PFSK-1 (cell line): ENCODE data around the gene TOP2B.

ENCODE experiments used
- FOXP2 ChIP-seq: optimal IDR thresholded peaks from 2 replicates; pipeline ENCODE3; 2011; ENCODE audit warnings: borderline replicate concordance, control low read depth, inconsistent platforms; ENCODE audit not compliant: insufficient read depth; ENCODE audit errors: extremely low read length, extremely low read depth
- POLR2AphosphoS5 ChIP-seq: IDR thresholded peaks from 2 replicates; pipeline ENCODE4 v1.6.1; 2012; ENCODE audit warnings: low read depth, mild to moderate bottlenecking, control low read depth, low read length, moderate library complexity
- SIN3A ChIP-seq: IDR thresholded peaks from 2 replicates; pipeline ENCODE4 v1.6.1; 2012; ENCODE audit warnings: mild to moderate bottlenecking, low read length, moderate library complexity, borderline replicate concordance; ENCODE audit not compliant: insufficient read depth
- TAF1 ChIP-seq: IDR thresholded peaks from 2 replicates; pipeline ENCODE4 v1.6.1; 2012; ENCODE audit warnings: low read length, control low read depth, borderline replicate concordance; ENCODE audit not compliant: insufficient read depth
- TF ChIP-seq, protein P1 (sequence below), 2 experiments: IDR thresholded peaks; 2 replicates each; pipeline versions ENCODE4 v1.6.1 to v1.8.0; 2011 to 2012; ENCODE audit warnings: low read depth in 2 of 2, low read length in 2 of 2, control low read depth in 1 of 2, inconsistent platforms in 1 of 2, mild to moderate bottlenecking in 1 of 2, moderate library complexity in 1 of 2; ENCODE audit not compliant: insufficient read depth in 1 of 2

Gene TOP2B

DNA sequence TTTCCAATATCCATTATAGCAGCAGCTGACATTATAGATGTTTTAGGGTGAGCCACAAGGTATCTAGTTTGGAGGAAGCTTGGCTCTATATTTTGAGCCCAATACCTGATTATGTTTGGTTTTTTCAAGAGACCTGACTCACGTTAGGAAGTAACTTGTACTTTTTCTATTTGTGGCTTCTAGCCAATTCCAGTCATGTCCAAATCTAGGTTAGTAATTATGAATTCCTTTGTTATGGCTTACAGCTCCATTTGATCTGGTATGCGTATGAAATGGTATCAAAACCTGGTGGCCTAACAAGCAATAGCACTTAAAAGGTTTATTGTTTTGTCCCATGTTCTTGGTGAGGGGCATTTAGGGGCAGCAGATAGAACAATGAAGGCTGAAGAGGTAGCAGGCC is 115.9 kb downstream of the TOP2B start:
- TF ChIP-seq SIN3A: no peak
- no peak for TF ChIP-seq FOXP2
- TF ChIP-seq POLR2AphosphoS5: no peak
- no peak for TF ChIP-seq TAF1
- TF ChIP-seq, protein P1, sequence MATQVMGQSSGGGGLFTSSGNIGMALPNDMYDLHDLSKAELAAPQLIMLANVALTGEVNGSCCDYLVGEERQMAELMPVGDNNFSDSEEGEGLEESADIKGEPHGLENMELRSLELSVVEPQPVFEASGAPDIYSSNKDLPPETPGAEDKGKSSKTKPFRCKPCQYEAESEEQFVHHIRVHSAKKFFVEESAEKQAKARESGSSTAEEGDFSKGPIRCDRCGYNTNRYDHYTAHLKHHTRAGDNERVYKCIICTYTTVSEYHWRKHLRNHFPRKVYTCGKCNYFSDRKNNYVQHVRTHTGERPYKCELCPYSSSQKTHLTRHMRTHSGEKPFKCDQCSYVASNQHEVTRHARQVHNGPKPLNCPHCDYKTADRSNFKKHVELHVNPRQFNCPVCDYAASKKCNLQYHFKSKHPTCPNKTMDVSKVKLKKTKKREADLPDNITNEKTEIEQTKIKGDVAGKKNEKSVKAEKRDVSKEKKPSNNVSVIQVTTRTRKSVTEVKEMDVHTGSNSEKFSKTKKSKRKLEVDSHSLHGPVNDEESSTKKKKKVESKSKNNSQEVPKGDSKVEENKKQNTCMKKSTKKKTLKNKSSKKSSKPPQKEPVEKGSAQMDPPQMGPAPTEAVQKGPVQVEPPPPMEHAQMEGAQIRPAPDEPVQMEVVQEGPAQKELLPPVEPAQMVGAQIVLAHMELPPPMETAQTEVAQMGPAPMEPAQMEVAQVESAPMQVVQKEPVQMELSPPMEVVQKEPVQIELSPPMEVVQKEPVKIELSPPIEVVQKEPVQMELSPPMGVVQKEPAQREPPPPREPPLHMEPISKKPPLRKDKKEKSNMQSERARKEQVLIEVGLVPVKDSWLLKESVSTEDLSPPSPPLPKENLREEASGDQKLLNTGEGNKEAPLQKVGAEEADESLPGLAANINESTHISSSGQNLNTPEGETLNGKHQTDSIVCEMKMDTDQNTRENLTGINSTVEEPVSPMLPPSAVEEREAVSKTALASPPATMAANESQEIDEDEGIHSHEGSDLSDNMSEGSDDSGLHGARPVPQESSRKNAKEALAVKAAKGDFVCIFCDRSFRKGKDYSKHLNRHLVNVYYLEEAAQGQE (IDR thresholded peaks at IDR 0.05; ENCODE audit: insufficient read depth in 1 of 2, low read depth in 2 of 2, low read length in 2 of 2): no peak

DNA sequence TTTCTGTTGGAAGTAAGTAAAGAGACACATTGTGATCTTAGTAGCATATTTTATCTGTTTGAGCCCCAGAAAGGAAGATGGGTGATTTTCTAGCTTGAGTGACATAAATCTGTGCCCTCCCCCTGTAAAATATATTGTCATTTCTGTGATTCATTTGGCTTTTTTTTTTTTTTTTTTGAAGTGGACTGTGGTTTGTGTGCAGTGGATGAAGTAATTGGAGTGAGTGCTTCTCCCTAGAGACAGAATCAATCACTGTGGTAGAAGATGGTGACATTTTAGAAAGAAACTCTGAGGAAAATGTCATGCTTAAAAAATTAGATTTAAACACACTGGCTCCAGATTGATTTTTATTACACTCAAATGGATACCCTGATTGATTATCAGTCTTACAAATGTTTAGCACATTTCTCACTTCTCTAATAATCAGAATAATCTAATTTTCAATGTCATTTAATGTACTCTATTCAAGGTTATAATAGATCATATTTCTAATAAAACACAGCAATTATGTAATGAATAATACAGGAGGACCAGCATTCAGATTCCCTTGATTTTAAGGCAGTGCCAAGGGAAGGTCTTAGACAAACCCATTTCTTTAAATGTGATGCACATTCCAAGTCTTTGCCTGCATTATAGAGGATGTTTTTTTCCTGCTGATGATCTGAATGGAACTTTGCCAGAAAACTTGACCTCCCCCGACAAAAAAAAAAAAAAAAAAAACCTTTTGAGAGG is 116.6 kb downstream of the TOP2B start:
- TF ChIP-seq TAF1 (no peak), FOXP2 (no peak), POLR2AphosphoS5 (no peak), SIN3A (no peak)
- TF ChIP-seq, protein P1 (IDR thresholded peaks at IDR 0.05; ENCODE audit: insufficient read depth in 1 of 2, low read depth in 2 of 2, low read length in 2 of 2): no peak
